ENCODE results near the gene MGAT3.

DNA sequence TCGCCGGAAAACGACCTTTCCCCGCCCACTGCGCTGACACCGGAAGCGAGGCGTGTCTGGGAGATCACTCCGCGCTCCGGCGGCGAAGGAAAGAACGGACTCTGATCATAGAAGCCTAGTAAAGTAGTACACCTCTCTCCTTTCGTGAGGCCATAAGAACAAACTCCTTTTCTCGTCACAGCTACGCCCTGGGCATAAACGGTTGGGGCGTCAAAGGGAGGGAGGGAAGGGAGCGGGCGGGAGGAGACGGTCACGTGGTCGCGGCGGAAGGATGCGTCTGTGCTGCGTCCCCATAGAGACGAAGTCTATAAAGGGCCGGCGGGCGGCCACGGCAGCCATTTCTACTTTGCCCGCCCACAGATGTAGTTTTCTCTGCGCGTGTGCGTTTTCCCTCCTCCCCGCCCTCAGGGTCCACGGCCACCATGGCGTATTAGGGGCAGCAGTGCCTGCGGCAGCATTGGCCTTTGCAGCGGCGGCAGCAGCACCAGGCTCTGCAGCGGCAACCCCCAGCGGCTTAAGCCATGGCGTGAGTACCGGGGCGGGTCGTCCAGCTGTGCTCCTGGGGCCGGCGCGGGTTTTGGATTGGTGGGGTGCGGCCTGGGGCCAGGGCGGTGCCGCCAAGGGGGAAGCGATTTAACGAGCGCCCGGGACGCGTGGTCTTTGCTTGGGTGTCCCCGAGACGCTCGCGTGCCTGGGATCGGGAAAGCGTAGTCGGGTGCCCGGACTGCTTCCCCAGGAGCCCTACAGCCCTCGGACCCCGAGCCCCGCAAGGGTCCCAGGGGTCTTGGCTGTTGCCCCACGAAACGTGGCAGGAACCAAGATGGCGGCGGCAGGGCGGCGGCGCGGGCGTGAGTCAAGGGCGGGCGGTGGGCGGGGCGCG, 63.7 kb downstream of the MGAT3 start, which contains the start of gene ATF4:
- no peak for TF ChIP-seq ZNF274 (IDR thresholded peaks at IDR 0.05; ENCODE audit: low read depth, low read length)
- TF ChIP-seq YY1 (IDR thresholded peaks at IDR 0.05; ENCODE audit: insufficient read depth, insufficient read length): peak; percentile 70
- TF ChIP-seq SUZ12 (IDR thresholded peaks at IDR 0.05; ENCODE audit: extremely low read depth, insufficient read depth, insufficient read length): no peak

All from NT2/D1 (cell line).